Measurements from ENCODE around the gene VWA5B2.

Gene VWA5B2

DNA sequence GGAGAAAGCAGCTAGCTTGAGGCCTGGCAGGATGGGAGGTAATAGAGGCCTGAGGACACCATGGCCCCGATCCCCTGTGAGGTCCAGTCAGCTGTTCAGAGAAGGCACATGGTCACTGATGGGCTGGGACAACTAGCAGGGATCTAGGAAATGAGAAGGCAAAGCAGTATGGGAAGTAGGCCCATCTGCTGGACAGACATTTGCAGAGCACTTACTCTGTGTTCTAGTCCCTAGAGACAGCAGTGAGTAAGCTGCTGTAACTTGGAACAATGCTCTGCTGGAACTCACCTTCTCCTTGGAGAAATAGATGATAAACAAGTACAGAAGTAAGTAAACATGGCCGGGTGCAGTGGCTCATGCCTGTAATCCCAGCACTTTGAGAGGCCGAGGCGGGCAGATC is 53.6 kb downstream of the VWA5B2 start:
- DNase-seq, result no peak

DNA sequence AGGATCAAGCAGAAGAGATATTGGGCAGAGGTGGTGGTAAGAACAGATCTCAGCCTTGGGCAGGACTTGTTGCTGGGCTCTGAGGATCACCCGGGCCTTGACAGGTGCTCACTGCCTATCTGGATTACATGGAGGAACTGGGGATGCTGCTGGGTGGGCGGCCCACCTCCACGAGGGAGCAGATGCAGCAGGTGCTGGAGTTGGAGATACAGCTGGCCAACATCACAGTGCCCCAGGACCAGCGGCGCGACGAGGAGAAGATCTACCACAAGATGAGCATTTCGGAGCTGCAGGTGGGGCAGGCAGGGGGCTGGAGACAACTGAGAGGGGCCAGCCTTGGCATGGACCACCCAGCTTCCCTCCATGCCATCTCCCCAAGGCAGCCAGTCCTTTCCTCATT is 54.3 kb downstream of the VWA5B2 start:
- DNase-seq, result no peak

DNA sequence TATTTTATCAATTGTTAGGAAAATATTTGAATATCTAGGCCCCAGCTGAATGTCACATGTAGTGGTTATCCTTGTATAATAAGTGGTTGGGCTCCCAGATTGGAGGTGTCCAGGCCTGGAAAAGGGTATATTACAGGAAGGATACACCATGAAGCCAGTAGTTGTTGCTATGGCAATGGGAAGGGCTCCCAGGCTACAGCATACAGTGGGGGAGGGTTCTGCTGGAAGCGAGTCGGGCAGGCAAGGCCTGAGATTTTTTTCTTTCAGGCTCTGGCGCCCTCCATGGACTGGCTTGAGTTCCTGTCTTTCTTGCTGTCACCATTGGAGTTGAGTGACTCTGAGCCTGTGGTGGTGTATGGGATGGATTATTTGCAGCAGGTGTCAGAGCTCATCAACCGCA is 55.3 kb downstream of the VWA5B2 start:
- DNase-seq, result no peak

DNA sequence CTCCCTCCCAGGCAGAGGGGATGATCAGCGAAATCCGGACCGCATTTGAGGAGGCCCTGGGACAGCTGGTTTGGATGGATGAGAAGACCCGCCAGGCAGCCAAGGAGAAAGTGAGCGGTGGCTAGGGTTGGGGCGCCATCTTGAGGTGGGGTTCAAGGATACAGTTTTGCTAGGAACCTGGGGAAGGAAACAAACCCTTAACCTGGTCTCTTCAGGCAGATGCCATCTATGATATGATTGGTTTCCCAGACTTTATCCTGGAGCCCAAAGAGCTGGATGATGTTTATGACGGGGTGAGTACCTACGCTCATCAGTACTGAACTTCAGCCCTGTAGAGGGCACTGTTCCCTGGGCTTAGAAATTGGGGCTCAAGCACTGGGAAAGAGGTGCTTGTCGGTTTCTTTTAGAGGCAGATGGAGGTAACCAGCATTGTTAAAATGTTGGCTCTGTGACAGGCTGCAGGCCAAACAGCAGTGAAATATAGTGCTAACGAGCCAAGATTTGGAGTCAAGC is 60.1 kb downstream of the VWA5B2 start:
- peak; percentile 11 for DNase-seq

DNA sequence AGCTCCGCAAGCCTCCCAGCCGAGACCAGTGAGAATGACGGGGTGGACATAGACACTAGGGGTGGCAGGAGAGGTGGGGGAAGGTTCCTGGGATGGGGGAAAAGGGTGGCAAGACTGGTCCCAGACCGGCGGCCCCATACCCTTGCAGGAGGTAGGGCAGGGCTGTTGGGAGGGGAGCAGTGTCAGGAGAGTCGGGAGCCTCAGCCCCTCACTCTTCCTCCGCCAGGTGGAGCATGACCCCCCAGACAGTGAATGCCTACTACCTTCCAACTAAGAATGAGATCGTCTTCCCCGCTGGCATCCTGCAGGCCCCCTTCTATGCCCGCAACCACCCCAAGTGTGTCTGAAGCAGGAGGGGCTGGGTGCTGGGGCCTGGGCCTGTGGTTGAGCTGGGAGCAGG is 60.9 kb downstream of the VWA5B2 start:
- DNase-seq, result no peak

DNA sequence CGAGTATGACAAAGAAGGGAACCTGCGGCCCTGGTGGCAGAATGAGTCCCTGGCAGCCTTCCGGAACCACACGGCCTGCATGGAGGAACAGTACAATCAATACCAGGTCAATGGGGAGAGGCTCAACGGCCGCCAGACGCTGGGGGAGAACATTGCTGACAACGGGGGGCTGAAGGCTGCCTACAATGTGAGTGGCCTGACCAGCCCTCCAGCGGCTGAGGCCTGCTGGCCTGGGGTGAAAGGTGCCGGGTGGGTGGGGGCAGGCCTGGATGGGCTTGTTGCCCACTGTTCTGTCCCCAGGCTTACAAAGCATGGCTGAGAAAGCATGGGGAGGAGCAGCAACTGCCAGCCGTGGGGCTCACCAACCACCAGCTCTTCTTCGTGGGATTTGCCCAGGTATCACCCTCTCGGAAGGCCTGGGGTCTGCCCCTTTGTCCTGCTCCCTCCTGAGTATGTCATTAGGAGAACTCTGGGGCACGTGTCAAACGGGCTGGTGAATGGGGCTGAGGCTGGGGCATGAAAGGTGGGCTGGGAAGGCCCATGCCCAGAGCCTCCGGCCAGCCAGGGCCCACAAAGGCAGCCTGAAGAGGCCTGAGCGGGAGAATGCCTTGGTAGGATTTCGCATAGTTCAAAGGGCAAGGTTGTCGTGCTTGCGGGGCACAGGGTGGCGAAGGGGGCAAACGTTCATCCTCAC is 61.8 kb downstream of the VWA5B2 start:
- no peak for DNase-seq
